IPS-15b (cell line): ENCODE results near the gene FGD4.

Experiments
- H3K27me3 ChIP-seq: one replicate; pipeline ENCODE4 v1.6.1; 2013; ENCODE audit warnings: low read length; ENCODE audit not compliant: control insufficient read depth, insufficient read depth
- H3K36me3 ChIP-seq: one replicate; pipeline ENCODE4 v1.6.1; 2013; ENCODE audit warnings: low read length; ENCODE audit not compliant: control insufficient read depth, insufficient read depth
- H3K4me1 ChIP-seq: one replicate; pipeline ENCODE4 v1.6.1; 2013; ENCODE audit warnings: mild to moderate bottlenecking, low read length; ENCODE audit not compliant: control insufficient read depth, insufficient read depth
- H3K4me3 ChIP-seq: one replicate; pipeline ENCODE4 v1.5.1; 2013; ENCODE audit warnings: low read depth, low read length
- H3K9ac ChIP-seq: one replicate; pipeline ENCODE4 v1.6.1; 2013; ENCODE audit warnings: low read depth, mild to moderate bottlenecking, low read length
- H3K9me3 ChIP-seq: one replicate; pipeline ENCODE4 v1.6.1; 2013; ENCODE audit warnings: mild to moderate bottlenecking, low read length; ENCODE audit not compliant: control insufficient read depth, insufficient read depth

FGD4 gene

DNA sequence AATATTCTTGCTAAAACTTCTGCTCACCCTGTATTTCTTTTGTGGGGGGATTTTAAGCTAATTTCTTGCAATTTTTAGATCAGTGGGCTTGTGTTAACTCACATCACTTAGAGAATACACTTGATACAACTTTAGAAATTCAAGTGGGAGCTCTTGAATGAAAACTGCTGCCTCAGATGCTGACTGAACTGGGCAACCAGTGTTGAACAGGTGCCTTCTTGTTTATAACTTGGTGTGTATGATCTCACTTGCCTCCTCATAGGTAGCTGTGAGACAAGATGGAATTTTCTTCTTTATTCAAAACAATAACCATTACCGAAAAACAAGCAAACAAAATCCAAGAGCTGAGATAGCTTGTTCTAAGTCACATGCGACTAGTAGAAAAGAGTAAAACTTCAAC is 63.5 kb downstream of the FGD4 start:
- no peaks in the 10 kb centered on the region for H3K27me3 ChIP-seq
- H3K9me3 ChIP-seq, result no peaks in the 10 kb centered on the region
- no peak overlapping the region for H3K4me3 ChIP-seq
- H3K36me3 ChIP-seq, result no peaks in the 10 kb centered on the region
- H3K9ac ChIP-seq, result no peak overlapping the region
- H3K4me1 ChIP-seq, result peaks cover 3% of the 10 kb centered on the region

DNA sequence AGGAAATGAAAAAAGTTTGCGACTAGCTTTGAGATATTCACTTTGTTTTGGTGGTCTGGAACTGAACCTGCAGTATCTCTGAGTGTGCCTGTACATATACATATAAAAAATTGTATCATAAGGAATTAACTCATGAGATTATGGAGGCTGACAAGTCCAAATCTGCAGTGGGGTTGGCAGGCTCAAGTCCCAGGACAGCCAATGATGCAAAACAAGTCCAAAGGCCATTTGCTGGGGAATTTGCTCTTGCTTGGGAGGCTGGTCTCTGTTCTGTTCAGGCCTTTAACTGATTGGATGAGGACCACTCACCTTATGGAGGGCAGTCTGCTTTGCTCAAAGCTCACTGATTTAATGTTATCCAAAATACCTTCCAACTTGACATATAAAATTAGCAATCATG is 66.8 kb downstream of the FGD4 start:
- Histone ChIP-seq H3K4me1 (no peaks in the 10 kb centered on the region), H3K4me3 (no peak overlapping the region), H3K27me3 (no peaks in the 10 kb centered on the region), H3K9me3 (no peaks in the 10 kb centered on the region), H3K36me3 (no peaks in the 10 kb centered on the region), H3K9ac (no peak overlapping the region)

DNA sequence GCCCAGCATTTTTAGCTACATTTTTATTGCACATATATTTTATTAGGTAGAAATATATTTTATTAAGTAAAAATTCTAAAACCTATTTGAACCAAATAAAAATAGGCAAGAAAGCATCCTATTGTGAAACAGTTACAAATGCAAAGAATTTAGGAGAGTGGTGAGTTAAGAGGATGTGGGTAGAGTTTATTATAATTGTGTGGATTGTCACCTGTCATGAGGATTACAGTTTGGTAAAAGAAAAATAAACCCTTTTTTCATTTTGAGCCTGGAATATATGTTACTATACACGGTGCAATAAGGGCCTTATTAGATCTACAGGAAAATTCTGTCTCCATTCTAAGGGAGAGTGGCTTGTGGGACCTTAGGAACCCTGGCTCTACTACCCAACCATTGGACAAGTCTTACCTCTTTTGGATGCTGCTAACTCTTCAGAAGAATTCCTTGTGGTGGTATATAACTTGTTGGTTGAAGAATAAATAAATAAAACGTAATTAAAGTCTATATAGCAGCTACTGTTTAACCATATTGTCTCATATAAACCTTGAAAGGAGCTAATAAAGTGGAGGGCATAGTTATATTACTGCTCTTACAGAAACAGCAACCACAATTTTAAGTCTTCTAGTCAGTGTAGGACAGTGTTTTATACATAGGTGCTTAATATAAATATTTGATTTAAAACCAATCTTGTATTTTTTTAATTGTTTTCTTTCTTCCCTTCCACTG is 67.8 kb downstream of the FGD4 start:
- Histone ChIP-seq H3K36me3 (no peaks in the 10 kb centered on the region), H3K9ac (no peak overlapping the region), H3K4me1 (no peaks in the 10 kb centered on the region), H3K9me3 (no peaks in the 10 kb centered on the region), H3K27me3 (no peaks in the 10 kb centered on the region), H3K4me3 (no peak overlapping the region)

DNA sequence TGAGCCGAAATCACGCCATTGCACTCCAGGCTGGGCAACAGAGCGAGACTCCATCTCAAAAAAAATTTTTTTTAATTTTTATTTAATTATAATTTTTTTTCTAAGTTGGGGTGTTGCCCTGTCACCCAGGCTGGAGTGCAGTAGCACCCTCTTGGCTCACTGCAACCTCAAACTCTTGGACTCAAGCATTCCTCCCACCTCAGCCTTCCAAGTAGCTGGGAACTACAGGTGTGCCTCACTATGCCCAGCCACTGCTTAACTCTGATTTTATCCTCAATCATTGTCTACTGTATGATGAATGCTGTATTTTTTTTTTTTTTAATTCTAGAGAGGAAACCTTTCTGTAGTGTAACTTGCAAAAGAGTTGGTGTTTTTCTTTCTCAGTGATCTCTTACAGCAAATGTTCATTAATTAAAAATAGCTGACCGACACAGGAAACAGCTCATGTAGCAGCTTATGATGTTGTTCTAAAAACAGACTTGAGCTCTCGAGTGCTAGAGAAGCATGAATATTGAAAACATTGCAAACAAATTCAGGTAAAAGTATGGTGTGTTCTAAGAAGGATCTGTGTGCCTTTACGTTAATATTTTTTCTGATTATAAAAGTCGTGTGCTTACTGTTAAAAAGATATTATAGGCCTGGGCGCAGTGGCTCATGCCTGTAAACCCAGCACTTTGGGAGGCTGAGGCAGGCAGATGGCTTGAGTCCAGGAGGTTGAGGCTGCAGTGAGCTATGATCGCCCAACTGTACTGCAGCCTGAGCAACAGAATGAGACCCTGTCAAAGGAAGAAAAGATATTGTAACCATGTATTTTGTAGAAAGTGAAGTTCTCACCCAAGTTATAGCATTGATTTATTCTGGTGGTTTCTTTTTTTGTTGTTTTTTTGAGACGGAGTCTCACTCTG is 68.9 kb downstream of the FGD4 start:
- no peaks in the 10 kb centered on the region for H3K27me3 ChIP-seq
- H3K9ac ChIP-seq, result no peak overlapping the region
- no peaks in the 10 kb centered on the region for H3K36me3 ChIP-seq
- no peak overlapping the region for H3K4me3 ChIP-seq
- H3K9me3 ChIP-seq, result no peaks in the 10 kb centered on the region
- no peaks in the 10 kb centered on the region for H3K4me1 ChIP-seq

DNA sequence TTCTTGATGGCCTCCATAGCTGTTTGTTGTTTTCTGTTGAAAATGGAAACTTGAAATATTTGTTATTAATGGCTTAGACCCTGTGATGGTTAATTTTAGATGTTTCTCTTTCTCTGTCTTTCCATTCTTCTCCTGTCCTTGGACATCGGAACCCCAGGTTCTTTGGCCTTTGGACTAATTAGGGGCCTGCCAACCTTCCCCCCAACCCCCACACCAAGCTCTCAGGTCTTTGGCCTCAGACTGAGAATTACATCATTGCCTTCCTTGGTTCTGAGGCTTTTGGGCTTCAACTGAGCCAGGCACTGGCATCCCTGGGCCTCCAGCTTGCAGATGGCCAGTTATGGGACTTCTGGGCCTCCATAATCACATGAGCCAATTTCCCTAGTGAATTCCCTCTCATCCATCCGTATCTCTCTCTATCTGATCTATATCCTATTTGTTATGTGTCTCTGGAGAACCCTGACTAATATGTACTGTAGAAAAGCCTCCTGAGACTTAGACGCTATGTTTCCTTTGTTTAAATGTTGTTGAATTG is 71.6 kb downstream of the FGD4 start:
- H3K4me1 ChIP-seq, result peaks cover 8% of the 10 kb centered on the region

DNA sequence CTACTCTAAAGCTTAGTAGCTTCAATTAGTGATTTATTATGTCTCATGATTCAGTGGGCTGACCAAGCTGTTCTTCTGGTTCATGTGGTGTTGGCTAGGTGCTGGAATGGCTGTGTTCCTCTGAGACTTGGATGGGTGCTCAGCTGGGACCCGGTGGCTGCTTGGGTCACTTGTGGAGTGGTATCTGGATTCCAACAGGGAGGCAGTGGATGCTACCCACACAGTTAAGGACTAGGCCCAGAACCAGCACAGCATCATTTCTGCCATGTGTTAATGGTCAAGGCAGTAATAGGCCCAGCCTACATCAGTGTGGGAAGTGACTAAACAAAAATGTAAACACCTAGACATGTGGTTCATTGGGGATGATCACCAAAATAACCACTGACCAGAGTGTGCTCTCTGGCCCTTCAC is 72.2 kb downstream of the FGD4 start:
- Histone ChIP-seq H3K9ac (no peak overlapping the region), H3K4me1 (peaks cover 13% of the 10 kb centered on the region), H3K4me3 (no peak overlapping the region), H3K27me3 (no peaks in the 10 kb centered on the region), H3K36me3 (no peaks in the 10 kb centered on the region), H3K9me3 (no peaks in the 10 kb centered on the region)

More for the DNA sequence above, 71.6 kb downstream of the FGD4 start:
- no peak overlapping the region for H3K4me3 ChIP-seq
- H3K36me3 ChIP-seq, result no peaks in the 10 kb centered on the region
- no peak overlapping the region for H3K9ac ChIP-seq
- H3K9me3 ChIP-seq, result no peaks in the 10 kb centered on the region
- H3K27me3 ChIP-seq, result no peaks in the 10 kb centered on the region

DNA sequence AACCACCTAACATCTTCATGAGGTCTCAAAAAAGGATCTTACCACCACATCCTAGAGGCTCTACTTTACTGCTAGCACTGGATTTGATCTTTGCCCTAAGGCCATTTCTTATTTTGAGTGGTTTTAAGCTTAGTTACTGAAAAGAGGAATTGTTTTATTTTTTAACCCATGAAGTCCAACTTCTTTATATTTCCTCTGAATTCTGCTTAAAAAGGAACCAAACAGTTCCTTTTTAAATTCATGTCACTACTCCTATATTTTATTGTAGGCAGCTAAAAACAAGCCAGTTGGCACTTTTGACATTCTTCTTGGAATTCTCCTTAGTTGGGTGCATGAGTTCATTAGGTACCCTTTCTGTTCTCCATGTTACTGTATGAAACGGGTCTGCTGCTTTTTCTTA is 76.4 kb downstream of the FGD4 start:
- Histone ChIP-seq H3K9me3 (no peaks in the 10 kb centered on the region), H3K36me3 (no peaks in the 10 kb centered on the region), H3K9ac (no peak overlapping the region), H3K4me1 (peaks cover 13% of the 10 kb centered on the region), H3K27me3 (no peaks in the 10 kb centered on the region), H3K4me3 (no peak overlapping the region)

DNA sequence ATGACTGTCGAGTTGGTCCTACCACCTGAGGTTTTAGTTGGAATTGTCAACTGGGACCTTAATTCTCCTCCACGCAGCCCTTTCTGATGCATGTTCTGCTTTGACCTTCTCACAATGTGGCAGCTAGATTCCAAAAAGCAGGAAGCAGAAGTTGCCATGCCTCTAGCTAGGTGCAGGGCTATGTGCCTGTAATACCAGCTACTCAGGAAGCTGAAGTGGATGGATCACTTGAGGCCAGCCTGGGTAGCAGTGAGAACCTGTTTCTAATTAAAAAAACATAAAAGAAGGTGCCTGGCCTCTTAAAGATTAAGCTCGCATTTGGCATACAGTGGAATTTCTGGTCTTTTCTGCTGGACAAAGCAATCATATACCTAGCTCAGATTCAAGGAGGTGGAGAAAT is 77.1 kb downstream of the FGD4 start:
- no peaks in the 10 kb centered on the region for H3K27me3 ChIP-seq
- H3K9ac ChIP-seq, result no peak overlapping the region
- H3K36me3 ChIP-seq, result no peaks in the 10 kb centered on the region
- H3K4me3 ChIP-seq, result no peak overlapping the region
- H3K9me3 ChIP-seq, result no peaks in the 10 kb centered on the region
- H3K4me1 ChIP-seq, result peaks cover 13% of the 10 kb centered on the region

DNA sequence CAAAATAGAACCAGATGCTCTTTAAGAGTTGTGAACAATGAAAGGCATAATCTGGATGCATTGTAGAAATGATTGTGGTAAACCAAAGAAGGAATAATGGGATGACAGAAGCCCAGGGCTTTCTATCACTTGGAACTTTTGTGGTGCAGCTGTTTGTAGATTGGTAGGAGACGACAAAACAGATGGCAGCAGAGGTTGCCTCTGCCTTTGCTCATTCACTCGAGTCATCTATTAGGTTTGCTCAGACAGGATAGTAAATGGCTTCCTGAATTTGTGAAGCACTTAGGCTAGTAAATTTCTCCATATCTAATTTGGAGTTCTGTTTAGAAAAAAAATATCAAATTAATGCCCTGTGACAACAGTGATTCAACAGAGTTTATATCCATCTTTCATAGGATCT is 78.4 kb downstream of the FGD4 start:
- Histone ChIP-seq H3K27me3 (no peaks in the 10 kb centered on the region), H3K36me3 (no peaks in the 10 kb centered on the region), H3K4me3 (no peak overlapping the region), H3K9me3 (no peaks in the 10 kb centered on the region), H3K4me1 (peaks cover 13% of the 10 kb centered on the region), H3K9ac (no peak overlapping the region)

DNA sequence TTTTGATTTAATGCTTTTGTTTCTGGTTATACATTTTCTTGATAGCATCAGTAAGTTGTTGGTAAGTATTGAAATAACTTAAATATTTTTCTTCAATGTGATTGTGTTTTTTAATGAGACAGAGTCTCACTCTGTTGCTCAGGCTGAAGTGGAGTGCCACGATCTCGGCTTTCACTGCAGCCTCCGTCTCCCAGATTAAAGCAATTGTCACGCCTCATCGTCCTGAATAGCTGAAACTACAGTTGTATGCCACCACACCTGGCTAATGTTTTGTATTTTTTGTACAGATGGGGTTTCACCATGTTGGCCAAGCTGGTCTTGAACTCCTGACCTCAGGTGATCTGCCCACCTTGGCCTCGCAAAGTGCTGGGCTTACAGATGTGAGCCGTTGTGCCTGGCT is 78.8 kb downstream of the FGD4 start:
- Histone ChIP-seq H3K4me3 (no peak overlapping the region), H3K36me3 (no peaks in the 10 kb centered on the region), H3K27me3 (no peaks in the 10 kb centered on the region), H3K9me3 (no peaks in the 10 kb centered on the region), H3K4me1 (peaks cover 13% of the 10 kb centered on the region), H3K9ac (no peak overlapping the region)

DNA sequence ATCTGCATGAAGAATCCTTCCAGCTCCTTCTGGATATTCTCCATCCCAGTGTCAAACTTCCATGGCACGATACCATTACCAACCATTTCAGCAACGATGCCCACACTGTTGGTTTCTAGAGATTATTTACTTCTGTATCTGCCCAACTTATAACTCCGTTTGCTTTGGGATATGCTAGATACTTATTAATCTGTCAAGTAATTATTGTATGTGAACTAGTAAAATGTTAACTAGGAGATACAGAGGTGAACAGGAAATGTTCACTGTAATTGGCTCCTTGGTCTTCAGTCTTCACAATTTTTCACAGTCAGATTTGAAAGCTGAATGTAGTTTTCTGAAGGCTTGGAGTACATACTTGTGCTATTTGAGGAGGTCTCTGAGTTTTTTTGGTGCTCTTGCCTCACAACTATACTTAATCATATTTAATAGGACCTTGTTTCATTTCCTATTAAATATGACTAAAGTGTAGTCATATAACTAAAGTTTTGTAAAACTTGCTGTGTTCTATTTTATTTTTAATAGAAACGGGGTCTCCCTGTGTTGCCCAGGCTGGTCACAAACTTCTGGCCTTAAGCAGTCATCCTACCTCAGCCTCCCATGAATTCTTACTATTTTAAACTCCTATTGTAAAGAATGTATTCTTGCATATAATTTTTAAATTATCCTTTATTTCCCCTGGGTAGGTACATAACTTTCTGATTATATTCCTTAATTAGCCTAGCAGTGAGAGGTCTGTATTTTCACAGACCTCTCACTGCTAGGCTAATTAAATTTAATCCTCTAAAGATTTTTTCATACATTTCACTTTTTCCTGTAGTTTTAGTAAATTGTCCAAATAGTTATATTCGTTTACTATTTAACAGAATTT is 79.7 kb downstream of the FGD4 start:
- no peaks in the 10 kb centered on the region for H3K27me3 ChIP-seq
- H3K4me1 ChIP-seq, result peaks cover 13% of the 10 kb centered on the region
- H3K9me3 ChIP-seq, result no peaks in the 10 kb centered on the region
- no peak overlapping the region for H3K9ac ChIP-seq
- no peak overlapping the region for H3K4me3 ChIP-seq
- H3K36me3 ChIP-seq, result no peaks in the 10 kb centered on the region
